Left ventricle myocardium superior (tissue), 1 donor: Measurements from ENCODE around the gene SKOR1. TPM values are rescaled to one million over a fixed set of nuclear protein-coding genes. Genes with fewer than 3 reads are reported as not detected.

Experiments used
- ATAC-seq: fragments of 200-7000 bp; cut with Tn5 transposase; one replicate; pipeline ENCODE4 v1.9.1; 2020; ENCODE audit warnings: mild to moderate bottlenecking, moderate library complexity
- DNase-seq: peaks from one replicate; pipeline ENCODE4 v3.0.0-alpha.2; 2020
- intact Hi-C: fragments of 100-400 bp; cut with micrococcal nuclease; formaldehyde crosslinking; loops from one replicate; pipeline ENCODE4 v1.11.0; 2022
- total RNA-seq: library from RNA; stranded (reverse); fragmentation: NEBNext Ultra II Directional; extraction: Animal tissue kit (Norgen Biotek cat#: 25700); gene quantifications from one replicate; pipeline ENCODE4 v1.2.1, GENCODE V29; 2021
- donor health status: DM: no; HTN: yes; CAD: no; lungs with severe emphysema.

SKOR1 gene
- total RNA-seq, 1 donor from 2014 or later, result 0.07 TPM

- ATAC-seq (no peak), DNase-seq (no peak)
- intact Hi-C loops, result no loop called here
These were observed 34.5 kb upstream of the SKOR1 start for GRCh38 chr15:67790610-67791319.

- ATAC-seq (no peak), DNase-seq (no peak)
- intact Hi-C loops, result no loop called here
These were observed 32.9 kb upstream of the SKOR1 start for GRCh38 chr15:67792250-67792942.

- no peak for ATAC-seq
- intact Hi-C loops, result no loop called here
These were observed 30.3 kb upstream of the SKOR1 start for GRCh38 chr15:67794832-67795574.

GRCh38 chr15:67796196-67797127, 28.8 kb upstream of the SKOR1 start:
- DNase-seq (no peak), ATAC-seq (peak; percentile 58)
- intact Hi-C loops, result no loop called here

More at GRCh38 chr15:67794832-67795574, 30.3 kb upstream of the SKOR1 start:
- no peak for DNase-seq

- no peak for ATAC-seq
- intact Hi-C loops, result no loop called here
- no peak for DNase-seq
These were observed 25.5 kb upstream of the SKOR1 start for GRCh38 chr15:67799801-67800205.

GRCh38 chr15:67801142-67801541, 24.2 kb upstream of the SKOR1 start:
- DNase-seq (no peak), ATAC-seq (no peak)
- intact Hi-C loops, result no loop called here

- ATAC-seq (no peak), DNase-seq (no peak)
- intact Hi-C loops, result no loop called here
These were observed 23.1 kb upstream of the SKOR1 start for GRCh38 chr15:67801926-67802914.

GRCh38 chr15:67803299-67803698, 22.0 kb upstream of the SKOR1 start:
- intact Hi-C loops, result no loop called here
- DNase-seq (no peak), ATAC-seq (no peak)

GRCh38 chr15:67803996-67804843, 21.1 kb upstream of the SKOR1 start:
- no peak for DNase-seq
- intact Hi-C loops, result no loop called here
- peak; percentile 27 for ATAC-seq

GRCh38 chr15:67805008-67805665, 20.2 kb upstream of the SKOR1 start:
- intact Hi-C loops, result no loop called here
- ATAC-seq (no peak), DNase-seq (no peak)

- intact Hi-C loops, result no loop called here
- no peak for DNase-seq
- no peak for ATAC-seq
These were observed 19.4 kb upstream of the SKOR1 start for GRCh38 chr15:67805666-67806516.

- intact Hi-C loops, result no loop called here
- DNase-seq, result no peak
- ATAC-seq, result no peak
These were observed 18.8 kb upstream of the SKOR1 start for GRCh38 chr15:67806536-67806935.

GRCh38 chr15:67807141-67807540, 18.2 kb upstream of the SKOR1 start:
- DNase-seq (no peak), ATAC-seq (no peak)
- intact Hi-C loops, result no loop called here

- intact Hi-C loops, result no loop called here
- no peak for ATAC-seq
These were observed 17.5 kb upstream of the SKOR1 start for GRCh38 chr15:67807836-67808235.

GRCh38 chr15:67808821-67809220, 16.5 kb upstream of the SKOR1 start:
- no peak for ATAC-seq
- intact Hi-C loops, result no loop called here
- DNase-seq, result no peak

More at GRCh38 chr15:67807836-67808235, 17.5 kb upstream of the SKOR1 start:
- no peak for DNase-seq

- intact Hi-C loops, result no loop called here
These were observed 15.9 kb upstream of the SKOR1 start for GRCh38 chr15:67809441-67809840.

More at GRCh38 chr15:67809441-67809840, 15.9 kb upstream of the SKOR1 start:
- ATAC-seq, result no peak
- DNase-seq, result no peak
